ENCODE data around the gene ZNF860.

DNA sequence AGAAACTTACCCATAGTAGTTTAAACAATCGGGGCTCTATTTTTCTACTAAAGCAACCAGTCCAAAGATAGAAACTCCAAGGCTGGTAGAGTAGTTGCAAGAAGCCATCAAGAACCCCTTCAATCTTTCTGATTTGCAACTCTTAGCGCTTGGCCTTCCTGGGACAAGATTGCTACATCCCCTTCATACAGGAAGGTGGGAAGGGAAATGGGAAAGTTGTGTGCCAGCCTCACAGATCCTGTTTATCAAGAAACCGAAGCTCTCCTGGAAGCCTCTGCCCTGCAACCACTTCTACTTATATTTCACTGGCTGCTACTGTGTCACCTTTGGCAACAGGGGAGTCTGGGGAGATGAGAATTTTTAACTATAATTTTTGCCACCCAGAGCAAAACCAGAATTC is 46.7 kb upstream of the ZNF860 start:
- TF ChIP-seq, protein P1, sequence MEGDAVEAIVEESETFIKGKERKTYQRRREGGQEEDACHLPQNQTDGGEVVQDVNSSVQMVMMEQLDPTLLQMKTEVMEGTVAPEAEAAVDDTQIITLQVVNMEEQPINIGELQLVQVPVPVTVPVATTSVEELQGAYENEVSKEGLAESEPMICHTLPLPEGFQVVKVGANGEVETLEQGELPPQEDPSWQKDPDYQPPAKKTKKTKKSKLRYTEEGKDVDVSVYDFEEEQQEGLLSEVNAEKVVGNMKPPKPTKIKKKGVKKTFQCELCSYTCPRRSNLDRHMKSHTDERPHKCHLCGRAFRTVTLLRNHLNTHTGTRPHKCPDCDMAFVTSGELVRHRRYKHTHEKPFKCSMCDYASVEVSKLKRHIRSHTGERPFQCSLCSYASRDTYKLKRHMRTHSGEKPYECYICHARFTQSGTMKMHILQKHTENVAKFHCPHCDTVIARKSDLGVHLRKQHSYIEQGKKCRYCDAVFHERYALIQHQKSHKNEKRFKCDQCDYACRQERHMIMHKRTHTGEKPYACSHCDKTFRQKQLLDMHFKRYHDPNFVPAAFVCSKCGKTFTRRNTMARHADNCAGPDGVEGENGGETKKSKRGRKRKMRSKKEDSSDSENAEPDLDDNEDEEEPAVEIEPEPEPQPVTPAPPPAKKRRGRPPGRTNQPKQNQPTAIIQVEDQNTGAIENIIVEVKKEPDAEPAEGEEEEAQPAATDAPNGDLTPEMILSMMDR (IDR thresholded peaks at IDR 0.05), result no peak
- no peak for TF ChIP-seq POLR2A (IDR thresholded peaks at IDR 0.05)
- TF ChIP-seq POLR2AphosphoS5 (IDR thresholded peaks at IDR 0.05), result no peak

Data from prostate gland (tissue), 2 donors.